HG02571 (cell line): ENCODE measurements around the gene CEP55.
A peak's percentile ranks its signal among the peaks of the same experiment; 100 is the strongest.

ENCODE experiments used
- ATAC-seq: cut with Tn5 transposase; IDR thresholded peaks from one replicate; pipeline ENCODE4 v1.9.1; 2021; ENCODE audit warnings: mild to moderate bottlenecking, moderate library complexity; ENCODE audit not compliant: unreplicated experiment

The CEP55 gene

GRCh38 chr10:93468461-93469213 is 27.8 kb upstream of the CEP55 start:
- no peak for ATAC-seq

- no peak for ATAC-seq
These were observed 27.0 kb upstream of the CEP55 start for GRCh38 chr10:93469454-93469853.

- no peak for ATAC-seq
These were observed 25.2 kb upstream of the CEP55 start for GRCh38 chr10:93471110-93471651.

- ATAC-seq = no peak
These were observed 23.3 kb upstream of the CEP55 start for GRCh38 chr10:93473161-93473560.

DNA sequence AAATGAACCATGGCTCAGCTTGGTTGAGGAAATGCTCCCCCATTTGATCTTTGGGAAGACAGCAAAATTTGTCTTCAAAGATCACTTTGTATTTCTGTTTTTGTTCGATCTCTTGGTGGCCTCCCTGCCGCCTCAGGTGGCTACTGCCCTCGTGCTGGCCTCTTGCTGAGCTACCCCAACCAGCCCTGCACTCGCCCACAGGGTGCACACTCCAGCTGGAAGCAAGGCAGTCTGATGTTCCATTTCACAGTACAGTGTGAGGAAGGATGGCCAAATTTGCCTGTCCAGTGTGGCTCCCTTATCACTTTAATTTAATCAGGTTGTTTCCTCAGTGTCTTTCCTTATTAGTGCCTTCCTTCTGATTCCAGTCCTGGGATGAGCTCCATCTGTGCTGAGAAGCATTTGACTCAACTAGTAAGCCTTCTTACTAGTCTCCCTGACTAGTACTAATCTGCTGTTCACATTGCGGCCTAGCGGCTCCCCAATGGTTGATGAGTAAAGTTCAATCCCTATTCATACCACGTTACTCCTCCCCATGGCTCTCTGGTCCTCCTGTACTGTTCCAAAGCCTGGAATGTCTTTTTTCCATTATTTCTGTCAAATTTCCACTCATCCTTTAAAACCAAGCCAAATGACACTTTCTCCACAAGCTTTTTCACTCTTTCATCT is 22.5 kb upstream of the CEP55 start:
- ATAC-seq = no peak

GRCh38 chr10:93475227-93475626 is 21.2 kb upstream of the CEP55 start:
- ATAC-seq = no peak

DNA sequence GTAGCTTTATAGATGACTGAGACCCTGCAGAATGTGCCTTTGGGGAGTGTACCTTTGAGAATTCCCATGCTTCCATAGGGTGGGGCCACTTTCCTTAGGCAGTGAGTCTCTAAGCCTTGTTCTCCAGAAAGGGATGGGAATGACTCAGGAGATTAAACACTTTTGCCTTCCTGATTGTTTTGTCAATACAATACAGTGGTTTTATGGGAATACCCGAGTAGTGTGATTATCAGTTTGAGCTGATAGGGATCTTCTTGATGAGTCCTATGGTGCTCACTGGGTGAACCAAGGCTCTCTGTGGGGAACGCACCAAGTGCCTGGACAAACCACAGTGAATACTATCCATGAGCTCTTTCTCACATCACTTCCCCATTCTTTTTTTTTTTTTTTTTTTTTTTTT is 20.5 kb upstream of the CEP55 start:
- no peak for ATAC-seq

DNA sequence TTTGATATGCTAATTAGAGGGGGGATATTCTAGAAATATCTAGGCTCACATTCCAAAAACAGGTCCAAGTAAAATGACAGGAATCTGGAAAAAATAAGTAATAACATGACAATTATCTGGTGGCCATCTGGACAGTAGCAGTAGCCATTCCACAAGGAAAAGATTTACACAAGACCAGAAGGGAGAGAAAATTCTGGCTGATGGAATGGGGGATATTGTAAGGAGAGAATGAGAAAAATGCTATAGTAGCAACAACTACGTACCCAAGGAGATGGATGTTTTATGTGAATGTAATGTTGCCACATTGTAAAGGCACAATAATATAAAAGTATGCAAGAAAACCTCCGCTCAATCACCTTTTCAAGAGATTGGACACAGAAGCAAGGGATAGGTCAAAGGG is 19.7 kb upstream of the CEP55 start:
- ATAC-seq = no peak

GRCh38 chr10:93478873-93479272 is 17.5 kb upstream of the CEP55 start:
- no peak for ATAC-seq

DNA sequence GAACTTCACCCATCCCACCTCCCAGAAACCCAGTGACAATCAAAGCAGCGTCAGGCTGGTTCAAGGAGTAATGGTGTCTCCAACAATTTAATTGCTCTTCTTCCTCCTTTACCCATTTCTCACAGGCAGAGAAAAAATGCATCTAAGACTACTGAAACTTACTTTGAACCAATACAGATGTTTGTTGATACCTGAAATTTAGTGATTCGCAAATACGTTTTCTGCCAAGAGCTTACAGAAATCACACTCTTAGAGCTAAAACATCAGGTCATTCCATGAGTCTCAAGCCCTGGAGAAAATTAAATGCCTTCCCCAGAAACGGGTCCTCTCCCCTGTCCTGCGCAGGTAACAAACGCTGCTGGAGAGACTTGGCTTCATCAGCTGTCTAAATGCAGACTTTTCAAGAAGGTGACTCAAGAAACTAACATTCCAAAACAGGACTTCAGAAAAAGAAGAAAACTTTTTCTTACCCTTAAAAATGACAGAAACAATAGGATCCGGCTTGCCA is 14.7 kb upstream of the CEP55 start:
- no peak for ATAC-seq

DNA sequence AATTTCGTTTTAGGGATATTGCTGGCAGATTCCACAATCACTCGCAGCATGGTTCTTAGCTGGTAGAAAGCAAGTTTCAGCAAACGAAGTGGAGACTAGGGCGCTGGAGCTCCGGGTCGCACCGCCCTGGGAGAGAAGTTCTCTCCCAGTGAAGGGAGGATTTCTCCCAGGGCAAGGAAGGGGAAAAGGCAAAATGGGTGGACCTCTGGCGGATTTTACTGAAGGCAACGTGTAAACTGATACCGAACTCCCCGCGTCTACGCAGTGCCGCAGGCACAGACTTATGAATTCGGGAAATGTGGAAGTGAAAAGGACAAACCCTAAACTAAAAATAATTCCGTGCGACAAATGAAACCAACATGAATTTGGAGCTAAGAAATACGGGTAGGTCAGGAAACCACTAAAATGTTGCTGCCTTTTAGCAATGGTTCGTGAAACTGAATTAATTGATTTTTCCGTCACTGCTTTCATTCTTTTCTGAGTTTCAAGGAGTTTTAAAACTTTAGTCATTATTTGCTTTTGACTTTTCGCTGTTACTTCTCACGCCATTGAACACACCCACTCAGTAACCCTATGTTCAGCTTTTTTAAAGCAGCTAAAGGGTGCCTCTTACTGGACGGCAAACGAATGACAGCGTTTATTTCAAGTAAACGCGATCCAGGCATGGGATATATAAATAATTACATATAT is 14.1 kb upstream of the CEP55 start, which contains the start of gene MYOF:
MYOF (minus strand) TSS at position 190 of the 690 bp plus-strand sequence; CDS start at position 50, 140 bp downstream.
- no peak for ATAC-seq

- no peak for ATAC-seq
These were observed 10.7 kb upstream of the CEP55 start for GRCh38 chr10:93485690-93486089.

- no peak for ATAC-seq
These were observed 7.4 kb upstream of the CEP55 start for GRCh38 chr10:93488956-93489528.

DNA sequence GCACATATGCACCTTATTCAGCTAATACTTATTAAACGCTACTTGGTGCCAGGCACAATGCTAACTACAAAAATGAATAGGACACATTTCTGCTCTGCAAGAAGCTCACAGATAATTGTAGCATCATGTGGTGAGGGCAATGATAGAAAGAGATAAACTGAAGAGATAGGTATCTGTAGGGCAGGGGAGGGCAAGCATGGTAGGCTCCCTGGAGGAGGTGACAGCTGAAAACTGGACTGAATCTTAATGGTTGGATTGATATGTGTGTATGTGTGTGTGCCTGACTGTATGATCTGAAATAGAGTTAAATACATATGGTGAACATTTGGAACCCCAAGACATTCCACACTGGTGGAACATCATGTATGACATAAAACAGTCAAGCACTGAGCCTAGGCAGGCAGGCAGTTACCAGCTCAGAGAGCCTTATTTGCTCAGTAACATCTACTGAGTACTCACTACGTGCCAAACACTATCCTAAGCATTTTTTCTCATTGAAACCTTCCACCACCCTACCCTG is 4.8 kb upstream of the CEP55 start:
- ATAC-seq = no peak

GRCh38 chr10:93493162-93493561 is 3.2 kb upstream of the CEP55 start:
- no peak for ATAC-seq

DNA sequence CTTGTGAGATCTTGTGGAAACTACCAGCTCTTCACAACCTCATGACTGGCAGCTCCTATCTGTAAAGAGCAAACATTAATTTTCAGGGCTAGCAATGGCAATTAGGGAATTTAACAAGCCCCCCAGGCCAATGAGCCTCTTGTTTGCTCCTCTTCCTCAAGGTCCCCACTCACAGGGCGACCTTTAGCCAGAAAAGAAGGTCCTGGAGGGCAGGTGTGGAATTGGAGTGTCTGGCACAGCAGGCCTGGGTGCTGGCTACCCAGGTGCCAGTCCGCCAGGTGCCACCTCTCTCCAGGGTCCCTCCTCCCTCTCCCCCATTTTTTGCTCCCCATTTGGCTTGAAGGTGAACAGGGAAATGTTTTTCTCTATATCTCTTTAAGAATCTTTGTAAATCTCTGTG is 1.9 kb upstream of the CEP55 start:
- no peak for ATAC-seq

DNA sequence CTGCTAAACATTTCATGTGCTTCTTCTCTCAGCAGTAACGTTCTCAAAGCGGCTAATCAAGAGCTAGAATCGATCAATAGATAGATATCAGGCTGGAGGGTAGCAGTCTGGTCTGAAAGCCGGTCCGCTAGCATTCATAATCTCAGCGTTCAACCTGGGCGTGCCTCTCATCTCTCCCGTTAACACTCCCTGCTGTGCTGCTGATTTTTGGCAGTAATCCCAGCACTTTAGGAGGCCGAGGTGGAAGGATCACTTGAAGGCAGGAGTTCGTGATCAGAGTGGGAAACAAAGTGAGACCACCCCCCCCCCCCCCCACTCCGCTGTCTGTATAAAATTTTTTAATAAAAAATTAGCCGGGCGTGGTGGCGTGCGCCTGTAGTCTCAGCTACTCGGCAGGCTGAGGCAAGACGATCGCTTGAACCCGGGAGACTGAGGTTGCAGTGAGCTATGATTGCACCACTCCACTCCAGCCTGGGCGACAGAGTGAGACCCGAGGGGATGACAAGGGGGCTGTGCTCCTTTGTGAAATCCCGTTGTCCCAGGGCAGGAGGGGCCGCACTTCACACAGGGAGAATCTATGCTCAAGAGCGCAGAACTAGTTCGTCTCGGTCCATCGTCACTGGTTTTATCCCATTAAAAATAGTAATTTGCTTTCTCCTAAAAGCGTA is 624 bp upstream of the CEP55 start:
- peak; percentile 17 for ATAC-seq

- no peak for ATAC-seq
These were observed 1.8 kb downstream of the CEP55 start for GRCh38 chr10:93498166-93498565.

- no peak for ATAC-seq
These were observed 5.2 kb downstream of the CEP55 start for GRCh38 chr10:93501650-93502049.

- peak; percentile 93 for ATAC-seq
These were observed 6.7 kb downstream of the CEP55 start for GRCh38 chr10:93503075-93503474.
